DOHH2 (cell line): ENCODE measurements around the gene TSC22D4.

Experiments
- EZH2phosphoT487 ChIP-seq: fragments of 200-600 bp; sonication (generic); IDR thresholded peaks from 2 replicates; pipeline ENCODE4 v1.6.1; 2017; ENCODE audit warnings: borderline replicate concordance, mild to moderate bottlenecking, antibody characterized with exemption, low read length, moderate library complexity, mixed read lengths
- TF ChIP-seq, protein P1 (sequence below): fragments of 200-600 bp; sonication (generic); IDR thresholded peaks from one replicate; pipeline ENCODE4 v1.5.1; 2014; ENCODE audit warnings: antibody characterized with exemption, mild to moderate bottlenecking, low read depth, low read length; ENCODE audit not compliant: poor library complexity, severe bottlenecking

DNA sequence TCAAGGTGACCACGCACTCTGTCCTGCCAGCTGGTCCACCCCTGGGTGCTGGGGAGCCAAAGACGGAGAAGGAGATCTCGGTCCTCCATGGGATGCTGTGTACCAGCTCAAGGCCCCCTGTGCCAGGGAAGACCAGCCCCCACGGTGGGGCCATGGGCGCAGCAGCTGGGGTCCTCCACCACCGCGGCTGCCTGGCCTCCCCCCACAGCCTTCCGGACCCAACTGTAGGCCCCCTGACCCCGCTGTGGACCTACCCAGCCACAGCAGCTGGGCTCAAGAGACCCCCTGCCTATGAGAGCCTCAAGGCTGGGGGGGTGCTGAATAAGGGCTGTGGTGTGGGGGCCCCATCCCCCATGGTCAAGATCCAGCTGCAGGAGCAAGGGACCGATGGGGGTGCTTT is 10.1 kb upstream of the TSC22D4 start:
- TF ChIP-seq, protein P1, sequence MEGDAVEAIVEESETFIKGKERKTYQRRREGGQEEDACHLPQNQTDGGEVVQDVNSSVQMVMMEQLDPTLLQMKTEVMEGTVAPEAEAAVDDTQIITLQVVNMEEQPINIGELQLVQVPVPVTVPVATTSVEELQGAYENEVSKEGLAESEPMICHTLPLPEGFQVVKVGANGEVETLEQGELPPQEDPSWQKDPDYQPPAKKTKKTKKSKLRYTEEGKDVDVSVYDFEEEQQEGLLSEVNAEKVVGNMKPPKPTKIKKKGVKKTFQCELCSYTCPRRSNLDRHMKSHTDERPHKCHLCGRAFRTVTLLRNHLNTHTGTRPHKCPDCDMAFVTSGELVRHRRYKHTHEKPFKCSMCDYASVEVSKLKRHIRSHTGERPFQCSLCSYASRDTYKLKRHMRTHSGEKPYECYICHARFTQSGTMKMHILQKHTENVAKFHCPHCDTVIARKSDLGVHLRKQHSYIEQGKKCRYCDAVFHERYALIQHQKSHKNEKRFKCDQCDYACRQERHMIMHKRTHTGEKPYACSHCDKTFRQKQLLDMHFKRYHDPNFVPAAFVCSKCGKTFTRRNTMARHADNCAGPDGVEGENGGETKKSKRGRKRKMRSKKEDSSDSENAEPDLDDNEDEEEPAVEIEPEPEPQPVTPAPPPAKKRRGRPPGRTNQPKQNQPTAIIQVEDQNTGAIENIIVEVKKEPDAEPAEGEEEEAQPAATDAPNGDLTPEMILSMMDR, result no peak
- no peak for TF ChIP-seq EZH2phosphoT487
